Neural cell (in vitro differentiated cells): ENCODE measurements around the gene ATL2. TPM values are rescaled to one million over a fixed set of nuclear protein-coding genes. Genes with fewer than 3 reads are reported as not detected.

ENCODE experiments used
- H2AFZ ChIP-seq: fragments of 200-600, 300-800 bp; sonication (generic), shearing (Covaris generic); 2 replicates; pipeline ENCODE4 v1.6.0; 2014; ENCODE audit warnings: low read depth, mild to moderate bottlenecking, antibody characterized with exemption, low read length, moderate library complexity
- H3F3A ChIP-seq: fragments of 200-600 bp; shearing (Covaris generic); 2 replicates; pipeline ENCODE4 v1.6.1; 2016; ENCODE audit warnings: mild to moderate bottlenecking, moderate library complexity, mixed read lengths, antibody characterized with exemption, low read length; ENCODE audit not compliant: insufficient read depth, poor library complexity, severe bottlenecking
- H3K27ac ChIP-seq: fragments of 200-600, 300-800 bp; sonication (generic), shearing (Covaris generic); 2 replicates; pipeline ENCODE4 v1.5.1; 2014; ENCODE audit warnings: mild to moderate bottlenecking, low read length, moderate library complexity
- H3K27me3 ChIP-seq: fragments of 300-800, 200-600 bp; sonication (generic), shearing (Covaris generic); 2 replicates; pipeline ENCODE4 v1.6.0; 2014; ENCODE audit warnings: mild to moderate bottlenecking, low read depth, low read length, moderate library complexity; ENCODE audit not compliant: insufficient read depth
- H3K36me3 ChIP-seq: fragments of 300-800, 200-600 bp; sonication (generic), shearing (Covaris generic); 2 replicates; pipeline ENCODE4 v1.5.1; 2014; ENCODE audit warnings: mild to moderate bottlenecking, antibody characterized with exemption, low read length, moderate library complexity; ENCODE audit not compliant: insufficient read depth
- H3K4me2 ChIP-seq: fragments of 300-800, 200-600 bp; sonication (generic), shearing (Covaris generic); 2 replicates; pipeline ENCODE4 v1.6.0; 2014; ENCODE audit warnings: mild to moderate bottlenecking, low read length
- H3K4me3 ChIP-seq: fragments of 300-800, 200-600 bp; sonication (generic), shearing (Covaris generic); 2 replicates; pipeline ENCODE4 v1.5.1; 2014; ENCODE audit warnings: mild to moderate bottlenecking, low read length, moderate library complexity
- H3K79me2 ChIP-seq: fragments of 200-600 bp; shearing (Covaris generic); replicated peaks from 2 replicates; pipeline ENCODE4 v1.6.0; 2014; ENCODE audit warnings: mild to moderate bottlenecking, low read length, moderate library complexity; ENCODE audit not compliant: insufficient read depth
- H3K9ac ChIP-seq: fragments of 300-800, 200-600 bp; sonication (generic), shearing (Covaris generic); 2 replicates; pipeline ENCODE4 v1.6.1; 2016; ENCODE audit warnings: mild to moderate bottlenecking, low read length, mixed read lengths
- H3K9me2 ChIP-seq: fragments of 200-600 bp; shearing (Covaris generic); 2 replicates; pipeline ENCODE4 v1.6.1; 2016; ENCODE audit warnings: mild to moderate bottlenecking, low read length, mixed read lengths; ENCODE audit not compliant: insufficient read depth
- H3K9me3 ChIP-seq: fragments of 200-600, 300-800 bp; sonication (generic), shearing (Covaris generic); 2 replicates; pipeline ENCODE4 v1.6.1; 2016; ENCODE audit warnings: mild to moderate bottlenecking, mixed run types, low read length, moderate library complexity, mixed read lengths
- H4K20me1 ChIP-seq: fragments of 200-600 bp; shearing (Covaris generic); 2 replicates; pipeline ENCODE4 v1.6.1; 2016; ENCODE audit warnings: mild to moderate bottlenecking, mixed run types; ENCODE audit not compliant: insufficient read depth
- CTCF ChIP-seq: fragments of 450-650 bp; IDR thresholded peaks from 2 replicates; pipeline ENCODE4 v1.5.1; 2014; ENCODE audit warnings: antibody characterized with exemption, mild to moderate bottlenecking, moderate library complexity; ENCODE audit not compliant: poor library complexity, severe bottlenecking
- EP300 ChIP-seq: fragments of 450-650 bp; conservative IDR thresholded peaks from 2 replicates; pipeline ENCODE4 v1.6.1; 2014; ENCODE audit warnings: antibody characterized with exemption, mild to moderate bottlenecking, moderate library complexity; ENCODE audit not compliant: poor library complexity, severe bottlenecking
- EZH2 ChIP-seq: fragments of 200-600, 300-800 bp; shearing (Covaris generic), sonication (generic); IDR thresholded peaks from 2 replicates; pipeline ENCODE4 v1.6.1; 2014; ENCODE audit warnings: antibody characterized with exemption, low read length, borderline replicate concordance, mild to moderate bottlenecking; ENCODE audit not compliant: insufficient read depth, poor library complexity, severe bottlenecking
- MXI1 ChIP-seq: fragments of 450-650 bp; conservative IDR thresholded peaks from 2 replicates; pipeline ENCODE4 v1.6.1; 2014; ENCODE audit warnings: antibody characterized with exemption, mild to moderate bottlenecking; ENCODE audit not compliant: poor library complexity, severe bottlenecking
- POLR2AphosphoS5 ChIP-seq: IDR thresholded peaks from 2 replicates; pipeline ENCODE4 v1.6.1; 2012
- RAD21 ChIP-seq: fragments of 450-650 bp; conservative IDR thresholded peaks from 2 replicates; pipeline ENCODE4 v1.6.1; 2014; ENCODE audit warnings: antibody characterized with exemption, mild to moderate bottlenecking, moderate library complexity
- REST ChIP-seq: IDR thresholded peaks from 2 replicates; pipeline ENCODE4 v1.6.1; 2012; ENCODE audit warnings: borderline replicate concordance
- SMC3 ChIP-seq: fragments of 450-650 bp; conservative IDR thresholded peaks from 2 replicates; pipeline ENCODE4 v1.6.1; 2014; ENCODE audit warnings: antibody characterized with exemption, mild to moderate bottlenecking, moderate library complexity; ENCODE audit not compliant: poor library complexity
- TAF1 ChIP-seq: IDR thresholded peaks from 2 replicates; pipeline ENCODE4 v1.6.1; 2012; ENCODE audit warnings: low read depth
- polyA plus RNA-seq: library from polyadenylated mRNA; depleted of rRNA; stranded (reverse); fragments of >200 nt; gene quantifications from 2 replicates; pipeline ENCODE4 v1.2.3, GENCODE V29; 2014

Gene ATL2
- polyA plus RNA-seq, 1 donor from 2014 or later, result 66.8 TPM

- H2AFZ ChIP-seq, result no peak overlapping the region
- H3K4me2 ChIP-seq, result no peak overlapping the region
- no peaks in the 10 kb centered on the region for H3K27me3 ChIP-seq
- no peaks in the 10 kb centered on the region for H3F3A ChIP-seq
- peaks cover 7% of the 10 kb centered on the region for H3K79me2 ChIP-seq
- H4K20me1 ChIP-seq, result no peaks in the 10 kb centered on the region
- H3K9ac ChIP-seq, result no peak overlapping the region
- H3K27ac ChIP-seq, result no peak overlapping the region
- H3K36me3 ChIP-seq, result no peaks in the 10 kb centered on the region
- no peaks in the 10 kb centered on the region for H3K9me3 ChIP-seq
- H3K9me2 ChIP-seq, result no peaks in the 10 kb centered on the region
- TF ChIP-seq EP300 (no peak), TAF1 (no peak), REST (no peak)
- no peak overlapping the region for H3K4me3 ChIP-seq
These were observed 49.5 kb downstream of the ATL2 start for GRCh38 chr2:38327580-38327979.

GRCh38 chr2:38323623-38324022, 53.5 kb downstream of the ATL2 start:
- no peaks in the 10 kb centered on the region for H3K36me3 ChIP-seq
- H3K9me3 ChIP-seq, result no peaks in the 10 kb centered on the region
- H3K27me3 ChIP-seq, result no peaks in the 10 kb centered on the region
- no peaks in the 10 kb centered on the region for H3F3A ChIP-seq
- TF ChIP-seq SMC3 (no peak), RAD21 (no peak), POLR2AphosphoS5 (no peak), TAF1 (no peak), MXI1 (no peak), EP300 (no peak), REST (no peak), EZH2 (no peak), CTCF (no peak)
- H4K20me1 ChIP-seq, result no peaks in the 10 kb centered on the region
- H3K4me2 ChIP-seq, result no peak overlapping the region
- peaks cover 7% of the 10 kb centered on the region for H3K79me2 ChIP-seq
- no peak overlapping the region for H3K27ac ChIP-seq
- no peaks in the 10 kb centered on the region for H3K9me2 ChIP-seq
- no peak overlapping the region for H3K4me3 ChIP-seq
- no peak overlapping the region for H2AFZ ChIP-seq
- H3K9ac ChIP-seq, result no peak overlapping the region
